GM13976 (cell line): ENCODE measurements around the gene SLC35D1.
"Not testable (repeated sequence)": the region's sequence is repeated elsewhere in the genome, so short reads cannot be mapped to it uniquely, and the experiment has no call there.

Experiments used
- DNase-seq: peaks from one replicate; pipeline ENCODE4 v3.0.0; 2012; ENCODE audit warnings: low spot score
- in situ Hi-C: fragments of 300-500 bp; cut with MboI; formaldehyde crosslinking; loops from one replicate; pipeline ENCODE4 v1.12.0; 2022; ENCODE audit warnings: low sequenced_read_pairs, mixed read lengths, inconsistent platforms; ENCODE audit not compliant: unreplicated experiment
- TF ChIP-seq, protein P1 (sequence below): IDR thresholded peaks from 2 replicates; pipeline ENCODE4 v1.5.1; 2012; ENCODE audit warnings: borderline replicate concordance, mild to moderate bottlenecking; ENCODE audit not compliant: insufficient read depth; ENCODE audit errors: extremely low read depth, missing control alignments, control extremely low read depth

SLC35D1 gene

DNA sequence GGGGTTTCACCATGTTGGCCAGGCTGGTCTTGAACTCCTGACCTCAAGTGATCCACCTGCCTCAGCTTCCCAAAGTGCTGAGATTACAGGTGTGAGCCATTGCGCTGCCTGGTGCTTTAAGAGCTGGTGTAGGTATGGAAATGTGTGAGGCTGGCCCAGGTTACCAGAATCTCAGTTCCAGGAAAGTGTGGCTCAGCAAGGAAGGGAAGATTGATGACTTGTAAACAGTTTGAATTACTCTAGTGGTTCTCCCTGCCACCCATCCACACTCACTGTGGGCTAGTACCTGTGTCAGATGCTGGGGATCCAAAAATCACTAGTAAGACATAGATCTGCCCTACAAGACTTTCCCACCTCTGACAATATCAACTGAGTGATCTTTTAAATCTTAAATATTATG lies 34.5 kb upstream of the SLC35D1 start:
- TF ChIP-seq, protein P1, sequence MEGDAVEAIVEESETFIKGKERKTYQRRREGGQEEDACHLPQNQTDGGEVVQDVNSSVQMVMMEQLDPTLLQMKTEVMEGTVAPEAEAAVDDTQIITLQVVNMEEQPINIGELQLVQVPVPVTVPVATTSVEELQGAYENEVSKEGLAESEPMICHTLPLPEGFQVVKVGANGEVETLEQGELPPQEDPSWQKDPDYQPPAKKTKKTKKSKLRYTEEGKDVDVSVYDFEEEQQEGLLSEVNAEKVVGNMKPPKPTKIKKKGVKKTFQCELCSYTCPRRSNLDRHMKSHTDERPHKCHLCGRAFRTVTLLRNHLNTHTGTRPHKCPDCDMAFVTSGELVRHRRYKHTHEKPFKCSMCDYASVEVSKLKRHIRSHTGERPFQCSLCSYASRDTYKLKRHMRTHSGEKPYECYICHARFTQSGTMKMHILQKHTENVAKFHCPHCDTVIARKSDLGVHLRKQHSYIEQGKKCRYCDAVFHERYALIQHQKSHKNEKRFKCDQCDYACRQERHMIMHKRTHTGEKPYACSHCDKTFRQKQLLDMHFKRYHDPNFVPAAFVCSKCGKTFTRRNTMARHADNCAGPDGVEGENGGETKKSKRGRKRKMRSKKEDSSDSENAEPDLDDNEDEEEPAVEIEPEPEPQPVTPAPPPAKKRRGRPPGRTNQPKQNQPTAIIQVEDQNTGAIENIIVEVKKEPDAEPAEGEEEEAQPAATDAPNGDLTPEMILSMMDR: no peak
- in situ Hi-C loops: no loop called here
- no peak for DNase-seq

DNA sequence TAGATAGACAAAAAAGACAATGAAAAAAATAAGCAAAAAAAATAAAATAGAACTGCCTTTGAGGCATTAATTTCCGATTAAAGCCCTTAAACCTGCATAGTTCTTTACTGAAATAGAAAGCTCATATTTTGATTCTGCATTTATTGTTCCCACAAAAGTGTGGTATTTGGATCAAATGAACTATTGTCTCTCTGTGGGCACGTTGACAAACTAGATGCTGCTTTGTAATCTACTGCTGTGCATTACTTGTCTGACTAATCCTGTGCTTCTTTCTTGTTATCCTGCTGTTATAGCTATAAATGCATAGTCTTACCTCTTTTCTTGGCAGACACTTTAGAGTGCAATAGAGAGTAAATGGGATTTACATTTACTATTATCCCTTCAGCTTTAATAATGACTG lies 31.4 kb upstream of the SLC35D1 start:
- TF ChIP-seq, protein P1: no peak
- no peak for DNase-seq
- in situ Hi-C loops: no loop called here

DNA sequence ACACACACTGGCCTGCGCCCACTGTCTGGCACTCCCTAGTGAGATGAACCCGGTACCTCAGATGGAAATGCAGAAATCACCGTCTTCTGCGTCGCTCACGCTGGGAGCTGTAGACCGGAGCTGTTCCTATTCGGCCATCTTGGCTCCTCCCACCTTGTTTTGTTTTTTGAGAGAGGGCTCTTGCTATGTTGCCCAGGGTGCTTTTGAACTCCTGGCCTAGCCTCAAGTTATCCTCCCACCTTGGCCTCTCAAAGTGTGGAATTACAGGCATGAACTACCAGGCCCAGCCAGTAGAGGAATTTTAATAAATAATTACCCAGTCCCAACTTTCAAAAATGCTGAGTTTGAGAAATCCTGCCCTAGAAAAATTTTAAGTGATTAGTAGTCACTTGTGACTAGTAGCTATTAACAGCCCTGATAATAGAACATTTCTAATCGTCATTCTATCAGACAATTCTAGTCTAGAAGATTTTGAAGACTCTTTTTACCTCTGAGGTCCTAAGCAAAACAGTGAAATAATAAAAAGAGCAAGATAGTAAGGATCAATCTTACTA lies 30.9 kb upstream of the SLC35D1 start:
- in situ Hi-C loops: no loop called here
- no peak for DNase-seq
- TF ChIP-seq, protein P1: no peak

DNA sequence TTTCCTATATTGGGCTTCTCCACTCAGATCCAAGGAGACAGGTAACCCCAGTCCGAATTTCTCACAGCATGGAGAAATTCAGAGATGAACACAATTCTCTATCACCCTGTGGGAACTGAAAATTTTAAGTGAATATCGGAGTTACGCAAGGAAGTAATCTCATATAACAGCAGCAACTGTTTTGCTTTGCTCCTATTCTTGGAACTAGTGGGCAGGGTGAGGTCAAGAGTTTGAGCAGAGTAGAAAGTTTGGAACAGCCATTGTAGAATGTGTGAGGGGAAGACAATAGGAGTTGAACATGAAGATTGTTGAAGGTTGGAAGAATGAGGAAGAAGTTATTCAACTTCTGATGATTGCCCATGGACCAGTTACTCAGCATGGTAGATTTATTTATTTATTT lies 24.3 kb upstream of the SLC35D1 start:
- in situ Hi-C loops: no loop called here
- TF ChIP-seq, protein P1: no peak
- DNase-seq: no peak

DNA sequence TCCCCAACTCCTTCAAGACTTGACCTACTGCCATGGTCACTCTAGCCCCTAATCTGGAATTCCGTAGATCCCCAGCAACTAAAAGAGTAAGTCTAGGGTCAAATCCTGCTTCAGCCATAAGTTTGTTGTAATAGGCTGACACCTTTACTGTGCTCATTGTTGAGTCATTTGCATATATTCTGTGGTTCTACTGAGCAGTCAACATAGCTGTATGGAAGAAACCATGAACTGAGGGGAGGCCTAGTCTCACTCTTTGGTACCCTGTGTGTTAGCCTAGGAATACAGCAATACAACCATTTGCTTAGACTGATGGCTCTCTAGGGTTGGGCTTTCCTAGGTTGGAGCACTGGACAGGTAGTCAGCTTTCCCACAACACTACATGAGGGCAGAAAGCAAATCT lies 23.6 kb upstream of the SLC35D1 start:
- DNase-seq: no peak
- TF ChIP-seq, protein P1: no peak
- in situ Hi-C loops: no loop called here

DNA sequence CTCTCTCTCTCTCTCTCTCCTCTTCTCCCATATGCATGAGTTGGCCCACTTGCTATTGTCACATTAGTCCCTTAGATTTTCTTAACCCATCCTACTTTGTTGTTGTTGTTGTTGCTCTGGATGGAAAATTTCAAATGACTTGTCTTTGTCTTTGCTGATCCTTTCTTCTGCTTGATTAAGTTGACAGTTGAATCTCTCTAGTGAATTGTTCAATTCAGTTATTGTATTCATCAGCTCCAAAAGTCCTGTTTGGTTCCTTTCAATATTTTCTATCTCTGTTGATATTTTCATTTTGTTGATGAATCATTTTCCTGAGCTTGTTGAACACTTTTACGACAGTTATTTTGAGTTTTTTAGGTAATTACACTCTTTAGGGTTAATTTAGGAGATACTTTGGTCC lies 18.8 kb upstream of the SLC35D1 start:
- in situ Hi-C loops: no loop called here
- TF ChIP-seq, protein P1: no peak
- no peak for DNase-seq

DNA sequence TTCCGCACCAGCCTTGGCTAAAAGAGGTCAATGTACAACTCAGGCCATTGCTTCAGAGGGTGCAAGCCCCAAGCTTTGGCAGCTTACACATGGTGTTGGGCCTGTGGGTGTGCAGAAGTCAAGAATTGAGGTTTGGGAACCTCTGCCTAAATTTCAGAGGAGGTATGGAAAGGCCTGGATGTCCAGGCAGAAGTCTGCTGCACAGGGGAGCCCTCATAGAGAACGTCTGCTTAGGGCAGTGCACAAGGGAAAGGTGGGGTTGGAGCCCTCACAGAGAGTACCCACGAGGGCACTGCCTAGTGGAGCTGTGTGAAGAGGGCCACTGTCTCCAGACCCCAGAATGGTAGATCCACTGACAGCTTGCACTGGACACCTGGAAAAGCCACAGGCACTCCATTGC lies 13.7 kb upstream of the SLC35D1 start:
- DNase-seq, in situ Hi-C loops: not testable (repeated sequence)
